WTC11 (cell line): ENCODE results near the gene DRGX. TPM values are rescaled to one million over a fixed set of nuclear protein-coding genes. Genes with fewer than 3 reads are reported as not detected.

Experiments
- ATAC-seq: fragments of 200-7000 bp; cut with Tn5 transposase; 2 replicates; pipeline ENCODE4 v1.10.0; 2021; ENCODE audit warnings: mild to moderate bottlenecking, moderate library complexity
- CTCF ChIA-PET: fragments of 300-600 bp; sonication (Branson Sonifier 250); formaldehyde crosslinking; loops from one replicate; lab custom pipeline; 2021; ENCODE audit warnings: antibody characterized with exemption; lab: Charles Lee
- POLR2A ChIA-PET: fragments of 350-600 bp; sonication (Branson Sonifier 250); formaldehyde crosslinking; loops from one replicate; lab custom pipeline; 2021; ENCODE audit warnings: antibody characterized with exemption; lab: Charles Lee
- DNase-seq: peaks from one replicate; pipeline ENCODE4 v3.0.0; 2021; ENCODE audit warnings: low spot score
- H3K27ac Mint-ChIP-seq: 2 replicates; pipeline ENCODE4 v1.8.0; 2021; ENCODE audit warnings: mixed read lengths
- H3K27me3 Mint-ChIP-seq: 2 replicates; pipeline ENCODE4 v1.8.0; 2021; ENCODE audit warnings: low read depth, mild to moderate bottlenecking, moderate library complexity, mixed read lengths
- H3K36me3 Mint-ChIP-seq: 2 replicates; pipeline ENCODE4 v1.8.0; 2021; ENCODE audit warnings: mixed read lengths
- H3K4me1 Mint-ChIP-seq: 2 replicates; pipeline ENCODE4 v1.8.0; 2022; ENCODE audit warnings: mixed read lengths
- H3K4me3 Mint-ChIP-seq: 2 replicates; pipeline ENCODE4 v1.8.0; 2021; ENCODE audit warnings: mild to moderate bottlenecking, moderate library complexity, mixed read lengths
- H3K9me3 Mint-ChIP-seq: 2 replicates; pipeline ENCODE4 v1.8.0; 2021; ENCODE audit warnings: mixed read lengths
- ARID4B ChIP-seq: sonication (generic); formaldehyde crosslinking; IDR thresholded peaks from 2 replicates; pipeline ENCODE4 v1.8.0; 2023; ENCODE audit warnings: missing genetic modification reagents, mild to moderate bottlenecking, borderline replicate concordance
- ATF1 ChIP-seq: sonication (generic); formaldehyde crosslinking; IDR thresholded peaks from 2 replicates; pipeline ENCODE4 v1.8.1; 2023; ENCODE audit warnings: mild to moderate bottlenecking, moderate library complexity, missing genetic modification reagents
- ATF3 ChIP-seq: sonication (generic); formaldehyde crosslinking; conservative IDR thresholded peaks from 2 replicates; pipeline ENCODE4 v1.8.1; 2022; ENCODE audit warnings: mild to moderate bottlenecking, missing genetic modification reagents
- ATF6 ChIP-seq: sonication (generic); formaldehyde crosslinking; IDR thresholded peaks from 2 replicates; pipeline ENCODE4 v1.8.1; 2023; ENCODE audit warnings: mild to moderate bottlenecking, missing genetic modification reagents
- CREM ChIP-seq: sonication (generic); formaldehyde crosslinking; IDR thresholded peaks from 2 replicates; pipeline ENCODE4 v1.8.1; 2022; ENCODE audit warnings: mild to moderate bottlenecking, missing genetic modification reagents, moderate library complexity
- EMX1 ChIP-seq: fragments of 250-450 bp; sonication (Bioruptor Pico); IDR thresholded peaks from 2 replicates; pipeline ENCODE4 v1.8.0; 2021; ENCODE audit warnings: mild to moderate bottlenecking
- ERG ChIP-seq: fragments of 250-450 bp; sonication (Bioruptor Pico); IDR thresholded peaks from 2 replicates; pipeline ENCODE4 v1.8.0; 2021; ENCODE audit warnings: mild to moderate bottlenecking
- FOXK1 ChIP-seq: sonication (generic); formaldehyde crosslinking; IDR thresholded peaks from 2 replicates; pipeline ENCODE4 v1.8.0; 2022; ENCODE audit warnings: mild to moderate bottlenecking, moderate library complexity, missing genetic modification reagents
- GABPB1 ChIP-seq: sonication (generic); formaldehyde crosslinking; IDR thresholded peaks from 2 replicates; pipeline ENCODE4 v1.8.1; 2023; ENCODE audit warnings: mild to moderate bottlenecking, missing genetic modification reagents
- IRF2 ChIP-seq: sonication (generic); formaldehyde crosslinking; IDR thresholded peaks from 2 replicates; pipeline ENCODE4 v1.8.0; 2022; ENCODE audit warnings: low read depth, missing genetic modification reagents, borderline replicate concordance
- JUN ChIP-seq: sonication (generic); formaldehyde crosslinking; IDR thresholded peaks from 2 replicates; pipeline ENCODE4 v1.8.0; 2023; ENCODE audit warnings: mild to moderate bottlenecking, missing genetic modification reagents
- MAX ChIP-seq: sonication (generic); formaldehyde crosslinking; IDR thresholded peaks from 2 replicates; pipeline ENCODE4 v1.8.0; 2022; ENCODE audit warnings: mild to moderate bottlenecking, missing genetic modification reagents
- MXD4 ChIP-seq: fragments of 250-450 bp; sonication (Bioruptor Pico); IDR thresholded peaks from 2 replicates; pipeline ENCODE4 v1.8.0; 2021; ENCODE audit warnings: mild to moderate bottlenecking, moderate library complexity, borderline replicate concordance
- NR3C1 ChIP-seq: sonication (generic); formaldehyde crosslinking; conservative IDR thresholded peaks from 2 replicates; pipeline ENCODE4 v1.8.1; 2023; ENCODE audit warnings: low read depth, mild to moderate bottlenecking, missing genetic modification reagents
- RELA ChIP-seq: sonication (generic); formaldehyde crosslinking; IDR thresholded peaks from 2 replicates; pipeline ENCODE4 v1.8.1; 2022; ENCODE audit warnings: missing genetic modification reagents, mild to moderate bottlenecking, borderline replicate concordance
- SMAD3 ChIP-seq: sonication (generic); formaldehyde crosslinking; IDR thresholded peaks from 2 replicates; pipeline ENCODE4 v1.8.0; 2022; ENCODE audit warnings: missing genetic modification reagents, mild to moderate bottlenecking, borderline replicate concordance
- USF2 ChIP-seq: sonication (generic); formaldehyde crosslinking; IDR thresholded peaks from 2 replicates; pipeline ENCODE4 v1.8.1; 2023; ENCODE audit warnings: mild to moderate bottlenecking, missing genetic modification reagents, moderate library complexity
- ZBTB43 ChIP-seq: sonication (generic); formaldehyde crosslinking; IDR thresholded peaks from 2 replicates; pipeline ENCODE4 v1.8.1; 2023; ENCODE audit warnings: mild to moderate bottlenecking, missing genetic modification reagents
- ZMAT4 ChIP-seq: fragments of 250-450 bp; sonication (Bioruptor Pico); IDR thresholded peaks from 2 replicates; pipeline ENCODE4 v1.9.0; 2021; ENCODE audit warnings: mild to moderate bottlenecking
- ZNF121 ChIP-seq: sonication (generic); formaldehyde crosslinking; IDR thresholded peaks from 2 replicates; pipeline ENCODE4 v1.8.0; 2023; ENCODE audit warnings: missing genetic modification reagents
- ZNF263 ChIP-seq: sonication (generic); formaldehyde crosslinking; IDR thresholded peaks from 2 replicates; pipeline ENCODE4 v1.8.1; 2022; ENCODE audit warnings: low read depth, mild to moderate bottlenecking, moderate library complexity, missing genetic modification reagents
- ZNF396 ChIP-seq: fragments of 250-450 bp; sonication (Bioruptor Pico); IDR thresholded peaks from 2 replicates; pipeline ENCODE4 v1.8.0; 2021; ENCODE audit warnings: mild to moderate bottlenecking, moderate library complexity, borderline replicate concordance
- ZNF416 ChIP-seq: fragments of 250-450 bp; sonication (Bioruptor Pico); IDR thresholded peaks from 2 replicates; pipeline ENCODE4 v1.9.0; 2021; ENCODE audit warnings: mild to moderate bottlenecking, inconsistent platforms
- ZNF423 ChIP-seq: fragments of 250-450 bp; sonication (Bioruptor Pico); IDR thresholded peaks from 2 replicates; pipeline ENCODE4 v2.1.2; 2022; ENCODE audit warnings: mild to moderate bottlenecking, moderate library complexity
- total RNA-seq: library from RNA; stranded (reverse); gene quantifications from 3 replicates; pipeline ENCODE4 v1.2.3, GENCODE V29; 2021

Gene DRGX
- total RNA-seq, 1 experiment from 2014 or later = not detected

- TF ChIP-seq ZMAT4 (CRISPR knock-in tag) (no peak), ZNF396 (CRISPR knock-in tag) (no peak), ERG (CRISPR knock-in tag) (no peak), ATF3 (CRISPR knock-in tag) (no peak), USF2 (no peak), RELA (no peak), ATF6 (CRISPR knock-in tag) (no peak), JUN (no peak), MAX (CRISPR knock-in tag) (no peak), MXD4 (CRISPR knock-in tag) (no peak), IRF2 (no peak), ATF1 (CRISPR knock-in tag) (no peak), ZNF423 (no peak), CREM (no peak), FOXK1 (CRISPR knock-in tag) (no peak)
These were observed 12.0 kb downstream of the DRGX start for GRCh38 chr10:49383853-49384252.

GRCh38 chr10:49382826-49383225 lies 13.1 kb downstream of the DRGX start:
- Mint-ChIP-seq H3K9me3 (no peaks in the 10 kb centered on the region), H3K4me1 (no peaks in the 10 kb centered on the region), H3K27me3 (no peaks in the 10 kb centered on the region; the same call in 1 of the 2 replicates)
- ATAC-seq (no peak), DNase-seq (no peak)
- ChIA-PET POLR2A (no interaction called here), CTCF (interaction anchor here (5.0 kb wide), 1 partner anchor 25 kb away, joined by 27 read pairs; no protein-coding TSS in a partner anchor)
- no peak for TF ChIP-seq EMX1 (CRISPR knock-in tag)
- no peak for TF ChIP-seq ZNF263 (CRISPR knock-in tag)
- no peak for TF ChIP-seq ARID4B (CRISPR knock-in tag)
- no peak for TF ChIP-seq ZNF416 (CRISPR knock-in tag)
- no peak for TF ChIP-seq SMAD3 (CRISPR knock-in tag)
- no peak for TF ChIP-seq GABPB1
- TF ChIP-seq ZBTB43 (CRISPR knock-in tag) = no peak
- no peak for TF ChIP-seq NR3C1 (CRISPR knock-in tag)
- no peak for TF ChIP-seq ZNF121 (CRISPR knock-in tag)
- no peak for TF ChIP-seq IRF2
- TF ChIP-seq USF2 = no peak
- TF ChIP-seq, all 79 proteins: peak for 0
- no peak overlapping the region for H3K27ac Mint-ChIP-seq
- no peak overlapping the region for H3K4me3 Mint-ChIP-seq
- H3K36me3 Mint-ChIP-seq = no peaks in the 10 kb centered on the region

More at GRCh38 chr10:49383853-49384252, 12.0 kb downstream of the DRGX start:
- Mint-ChIP-seq H3K4me1 (no peaks in the 10 kb centered on the region), H3K27me3 (no peaks in the 10 kb centered on the region; the same call in 1 of the 2 replicates), H3K9me3 (no peaks in the 10 kb centered on the region), H3K36me3 (no peaks in the 10 kb centered on the region), H3K4me3 (no peak overlapping the region), H3K27ac (no peak overlapping the region)
- ATAC-seq (no peak), DNase-seq (no peak)
- ChIA-PET CTCF (interaction anchor here (1.1 to 5.0 kb wide), 2 partner anchors 24 to 59 kb away, joined by 4 to 27 read pairs; no protein-coding TSS in a partner anchor), POLR2A (no interaction called here)
